HT1080 (cell line): ENCODE measurements around the gene AK1. TPM values are rescaled to one million over a fixed set of nuclear protein-coding genes. Genes with fewer than 3 reads are reported as not detected.

Experiments used
- DNase-seq: peaks from one replicate; pipeline ENCODE4 v3.0.0-alpha.2; 2015; ENCODE audit warnings: low read depth
- small RNA-seq: library from RNA; depleted of rRNA; stranded (forward); fragments of <200 nt; gene quantifications from one replicate; pipeline ENCODE3, GENCODE V24; 2014
- total RNA-seq: library from RNA; depleted of rRNA; stranded (reverse); fragments of >200 nt; shearing (Covaris generic); gene quantifications from 2 replicates; pipeline ENCODE4 v1.2.3, GENCODE V29; 2014; rRNA removed

Gene AK1
- total RNA-seq, 1 experiment from 2014 or later: 59.7 TPM

DNA sequence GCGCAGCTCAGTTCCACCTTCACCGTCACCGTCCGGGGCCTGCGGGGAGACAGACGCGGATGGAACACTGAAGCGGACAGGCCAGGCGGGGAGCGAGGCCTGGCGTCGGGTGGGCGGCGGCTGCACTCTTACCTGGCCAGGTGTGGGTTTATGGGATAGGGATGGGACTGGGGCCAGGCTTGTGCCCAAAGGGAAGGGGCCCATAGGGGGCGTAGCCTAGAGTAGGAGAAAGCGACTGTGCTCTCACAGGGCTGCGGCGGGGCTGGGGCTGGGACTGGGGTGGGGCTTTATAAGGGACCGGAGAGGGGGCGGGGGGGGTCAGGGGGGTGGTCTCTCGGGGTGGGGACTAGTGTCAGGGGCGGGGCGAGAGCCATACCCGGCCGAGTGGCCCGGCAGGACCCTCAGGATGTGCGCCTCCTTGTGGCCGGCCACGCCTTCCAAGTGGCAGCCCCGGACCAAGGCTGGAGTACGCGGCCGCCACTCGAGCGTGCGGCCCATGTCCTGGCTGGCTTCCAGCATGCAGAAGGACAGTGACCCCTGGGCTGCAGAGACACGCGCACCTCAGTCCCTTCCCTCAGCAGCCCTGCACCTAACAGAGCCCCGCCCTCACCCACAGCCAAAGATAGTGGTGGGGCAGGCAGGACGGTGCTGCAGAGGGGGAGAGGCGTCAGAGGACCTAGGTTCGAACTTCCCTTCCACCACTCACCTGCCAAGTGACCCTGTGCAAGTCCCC, 52.0 kb downstream of the AK1 start:
- no peak for DNase-seq

DNA sequence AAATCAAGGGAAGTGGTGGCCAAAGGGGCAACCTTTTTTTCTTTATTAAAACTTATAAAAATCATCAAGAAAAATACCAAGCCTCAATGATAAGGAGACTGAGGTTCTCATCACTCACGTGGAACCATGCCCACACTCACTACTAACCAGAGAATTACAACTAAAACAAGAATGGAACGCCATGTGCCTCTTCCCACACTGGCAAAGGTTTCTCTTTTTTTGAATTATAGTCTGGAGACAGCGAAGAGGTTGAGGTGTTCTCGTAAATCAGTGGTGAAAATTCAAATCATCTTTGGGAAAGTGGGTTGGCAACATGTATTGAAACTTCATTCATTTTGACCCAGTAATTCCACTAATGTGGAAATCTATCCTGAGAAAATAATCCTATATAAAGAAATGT, 55.4 kb downstream of the AK1 start:
- DNase-seq: no peak

DNA sequence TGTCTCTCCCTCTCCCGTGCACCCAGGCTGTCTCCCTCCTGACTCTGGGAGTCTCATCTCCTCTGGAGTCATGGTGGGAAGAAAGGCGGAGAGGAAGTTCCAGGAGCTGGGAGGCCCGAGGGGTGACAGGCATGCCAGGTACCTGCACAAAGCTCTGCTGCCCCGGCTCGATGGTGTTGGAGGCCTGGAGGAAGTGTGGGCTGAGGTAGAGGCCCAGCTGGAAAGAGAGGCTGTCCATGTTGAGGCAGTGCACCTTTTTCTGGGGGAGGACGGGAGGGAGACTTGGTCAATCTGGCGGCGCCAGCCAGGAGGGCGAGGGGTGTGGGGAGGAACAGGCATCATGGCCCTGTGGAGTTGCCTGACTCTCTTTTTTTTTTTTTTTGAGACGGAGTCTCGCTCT, 58.9 kb downstream of the AK1 start:
- DNase-seq: no peak

DNA sequence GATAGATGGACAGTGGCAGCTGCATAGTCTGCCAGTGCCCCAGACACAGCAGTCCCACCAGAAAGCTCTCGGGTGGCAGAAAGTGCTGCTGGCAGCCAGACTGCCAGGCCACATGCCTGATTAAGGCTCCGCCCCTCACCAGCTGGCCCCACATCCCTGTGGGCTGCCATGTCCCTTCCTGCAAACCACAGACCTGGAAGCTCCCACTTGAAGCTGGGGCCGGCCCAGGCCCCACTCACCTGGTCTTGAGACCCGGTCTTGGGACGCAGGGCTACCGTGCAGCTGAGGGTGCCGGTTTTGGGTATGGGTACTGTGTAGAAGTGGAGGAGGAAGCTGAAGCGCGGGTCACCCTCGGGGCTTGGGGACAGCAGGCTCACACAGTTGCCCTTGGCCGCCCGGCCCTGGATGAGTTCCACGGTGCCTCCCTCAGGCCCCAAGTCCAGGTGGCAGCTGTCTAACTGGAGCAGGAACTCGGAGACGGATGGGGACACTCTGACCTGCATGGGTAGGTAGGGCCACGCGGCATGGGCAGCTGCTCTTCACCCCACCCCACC, 59.5 kb downstream of the AK1 start:
- DNase-seq: no peak

DNA sequence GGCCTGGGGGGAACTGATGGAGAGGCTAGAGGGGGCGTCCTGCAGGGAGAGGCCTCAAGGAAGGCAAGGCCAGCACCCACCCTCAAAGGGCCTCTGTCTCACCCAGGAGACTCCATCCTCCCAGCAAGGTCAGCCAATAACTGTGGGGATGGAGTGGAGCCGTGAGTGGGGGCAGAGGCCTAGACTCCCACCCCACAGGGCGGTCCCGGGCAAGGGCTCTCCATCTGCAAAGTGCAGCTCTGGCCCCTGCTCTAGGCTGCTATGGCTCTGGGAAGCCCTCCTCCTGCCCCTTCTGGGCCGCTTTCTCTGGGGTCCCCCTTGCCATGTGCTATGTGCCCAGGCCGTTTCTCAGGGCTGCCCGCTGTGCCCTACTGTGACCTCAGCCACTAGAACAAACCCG, 60.7 kb downstream of the AK1 start:
- DNase-seq: no peak

Small RNA genes within 50 kb of the gene (small RNA-seq; reads per million reads assigned to genes)
- gene MIR4672 (not detected), gene RF00019 (not detected), gene RNA5SP296 (not detected)

Other genes starting within 250 kb of the AK1 start
- gene CFAP157, start 170.7 kb downstream of the AK1 start, total RNA-seq: not detected in 2 replicates
- gene PTRH1, start 162.0 kb downstream of the AK1 start, total RNA-seq: 27.1 and 33.3 TPM in 2 replicates
- not detected in 2 replicates for gene TTC16, start 161.6 kb downstream of the AK1 start, total RNA-seq
- gene TOR2A, start 142.4 kb downstream of the AK1 start, total RNA-seq: 20.7 and 27.7 TPM in 2 replicates
- not detected in 2 replicates for gene SH2D3C, start 99.0 kb downstream of the AK1 start, total RNA-seq
- 49.4 and 73.6 TPM in 2 replicates for gene CDK9, start 91.6 kb downstream of the AK1 start, total RNA-seq
- 84.1 and 87.0 TPM in 2 replicates for gene FPGS, start 74.8 kb downstream of the AK1 start, total RNA-seq
- 23.0 and 34.1 TPM in 2 replicates for gene ENG, start 23.0 kb downstream of the AK1 start, total RNA-seq
- 37.4 and 38.9 TPM in 2 replicates for gene ST6GALNAC6, start 21.9 kb upstream of the AK1 start, total RNA-seq
- 35.3 and 43.4 TPM in 2 replicates for gene ST6GALNAC4, start 39.4 kb upstream of the AK1 start, total RNA-seq
- gene PIP5KL1, start 53.1 kb upstream of the AK1 start, total RNA-seq: 0.73 and 0.98 TPM in 2 replicates
- 92.5 and 128 TPM in 2 replicates for gene DPM2, start 60.2 kb upstream of the AK1 start, total RNA-seq
- gene EEIG1, start 103.3 kb upstream of the AK1 start, total RNA-seq: 3.4 and 6.8 TPM in 2 replicates
- 19.6 and 21.2 TPM in 2 replicates for gene NAIF1, start 189.6 kb upstream of the AK1 start, total RNA-seq
- 14.4 and 15.1 TPM in 2 replicates for gene SLC25A25, start 190.6 kb upstream of the AK1 start, total RNA-seq